HepG2 (cell line): ENCODE data around the gene SH3D19.

ENCODE experiments used
- ADNP ChIP-seq: sonication (generic); formaldehyde crosslinking; IDR thresholded peaks from 2 replicates; pipeline ENCODE4 v1.4.0; 2020; ENCODE audit warnings: missing genetic modification reagents
- CHD4 ChIP-seq: fragments of 200-600 bp; sonication (generic); IDR thresholded peaks from 2 replicates; pipeline ENCODE4 v1.7.0; 2017; ENCODE audit warnings: mild to moderate bottlenecking, low read length, borderline replicate concordance
- EP300 ChIP-seq, 3 experiments: sonication (generic) in 1 of 3; formaldehyde crosslinking in 1 of 3; IDR thresholded peaks; 2 replicates each; pipeline versions ENCODE4 v1.5.1 to v1.6.1; 2011 to 2020; ENCODE audit warnings: low read depth in 2 of 3, low read length in 2 of 3, borderline replicate concordance in 1 of 3, improper control_type of control experiment in 1 of 3, mild to moderate bottlenecking in 1 of 3, missing genetic modification reagents in 1 of 3, moderate library complexity in 1 of 3
- GABPA ChIP-seq, 2 experiments: IDR thresholded peaks; 2 replicates each; pipeline ENCODE4 v1.6.1; 2011 to 2016; ENCODE audit warnings: low read depth in 2 of 2, low read length in 1 of 2, missing biosample characterization in 1 of 2, missing genetic modification characterization in 1 of 2
- NCOA2 ChIP-seq: sonication (generic); formaldehyde crosslinking; IDR thresholded peaks from 2 replicates; pipeline ENCODE4 v1.8.0; 2022; ENCODE audit warnings: inconsistent platforms
- SOX5 ChIP-seq: IDR thresholded peaks from 2 replicates; pipeline ENCODE4 v1.6.1; 2016; ENCODE audit warnings: borderline replicate concordance
- TAF1 ChIP-seq: sonication (generic); formaldehyde crosslinking; IDR thresholded peaks from 2 replicates; pipeline ENCODE4 v1.4.0; 2020; ENCODE audit warnings: missing genetic modification reagents
- ZNF138 ChIP-seq: sonication (generic); formaldehyde crosslinking; IDR thresholded peaks from 2 replicates; pipeline ENCODE4 v1.5.0; 2020; ENCODE audit warnings: mild to moderate bottlenecking, low read depth, missing genetic modification reagents
- ZNF431 ChIP-seq: sonication (generic); formaldehyde crosslinking; IDR thresholded peaks from 2 replicates; pipeline ENCODE4 v1.9.0; 2022; ENCODE audit warnings: missing genetic modification reagents, low read depth, mild to moderate bottlenecking, borderline replicate concordance
- TF ChIP-seq, protein P1 (sequence below): sonication (generic); formaldehyde crosslinking; IDR thresholded peaks from 2 replicates; pipeline ENCODE4 v1.4.0; 2020; ENCODE audit warnings: missing genetic modification reagents, borderline replicate concordance
- TF ChIP-seq, protein P2 (sequence below): sonication (generic); formaldehyde crosslinking; IDR thresholded peaks from 2 replicates; pipeline ENCODE4 v1.5.0; 2020; ENCODE audit warnings: mild to moderate bottlenecking, missing genetic modification reagents, moderate library complexity
- TF ChIP-seq, protein P3 (sequence below): sonication (generic); formaldehyde crosslinking; IDR thresholded peaks from 2 replicates; pipeline ENCODE4 v1.8.0; 2022; ENCODE audit warnings: low read depth, missing genetic modification reagents

DNA sequence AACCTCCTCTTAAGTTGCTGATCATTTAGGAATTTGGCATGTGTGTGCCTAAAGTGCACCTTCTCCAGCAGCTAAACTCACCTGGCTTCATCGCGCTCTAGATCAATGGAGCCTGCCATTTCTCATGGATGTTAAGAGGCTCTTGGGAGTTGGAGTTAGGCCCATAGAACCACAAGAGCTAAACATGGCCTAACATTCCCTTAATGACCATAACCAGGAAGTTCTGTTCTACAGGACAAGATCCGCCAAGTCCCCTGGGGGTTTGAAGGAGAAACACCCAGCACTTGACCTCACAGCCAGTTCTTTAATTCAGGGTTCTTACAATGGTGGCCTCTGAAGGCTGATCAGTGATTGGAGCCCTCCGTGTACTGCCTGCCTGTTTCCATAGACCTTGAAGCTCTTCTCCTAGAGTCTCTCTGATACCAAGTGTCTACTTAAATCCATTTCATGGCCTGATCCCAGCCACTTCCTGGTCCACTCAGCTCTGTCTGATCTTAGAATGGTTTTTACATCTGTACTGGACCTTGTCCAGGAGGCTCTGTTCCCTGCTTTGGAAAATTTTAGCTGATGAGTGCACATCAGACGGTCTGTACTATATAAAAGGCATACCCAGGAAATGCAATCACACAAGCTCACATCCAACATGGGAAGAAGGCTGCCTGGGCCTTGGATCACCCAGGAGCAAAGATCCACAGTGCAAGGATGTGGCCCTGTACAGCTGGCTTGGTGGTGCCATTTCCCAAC is 180.9 kb downstream of the SH3D19 start:
- TF ChIP-seq EP300 (IDR thresholded peaks at IDR 0.05; ENCODE audit: low read depth in 2 of 2, low read length in 2 of 2) (no peak), EP300 (CRISPR knock-in tag; IDR thresholded peaks at IDR 0.05; ENCODE audit: borderline replicate concordance) (no peak), ADNP (CRISPR knock-in tag) (no peak), ZNF138 (CRISPR knock-in tag) (no peak), NCOA2 (CRISPR knock-in tag) (no peak), SOX5 (CRISPR knock-in tag) (no peak), ZNF431 (CRISPR knock-in tag) (no peak), TAF1 (CRISPR knock-in tag) (no peak), CHD4 (no peak), GABPA (IDR thresholded peaks at IDR 0.05; ENCODE audit: low read depth, low read length) (no peak), GABPA (CRISPR knock-in tag; IDR thresholded peaks at IDR 0.05; ENCODE audit: low read depth) (no peak)
- TF ChIP-seq, protein P1, sequence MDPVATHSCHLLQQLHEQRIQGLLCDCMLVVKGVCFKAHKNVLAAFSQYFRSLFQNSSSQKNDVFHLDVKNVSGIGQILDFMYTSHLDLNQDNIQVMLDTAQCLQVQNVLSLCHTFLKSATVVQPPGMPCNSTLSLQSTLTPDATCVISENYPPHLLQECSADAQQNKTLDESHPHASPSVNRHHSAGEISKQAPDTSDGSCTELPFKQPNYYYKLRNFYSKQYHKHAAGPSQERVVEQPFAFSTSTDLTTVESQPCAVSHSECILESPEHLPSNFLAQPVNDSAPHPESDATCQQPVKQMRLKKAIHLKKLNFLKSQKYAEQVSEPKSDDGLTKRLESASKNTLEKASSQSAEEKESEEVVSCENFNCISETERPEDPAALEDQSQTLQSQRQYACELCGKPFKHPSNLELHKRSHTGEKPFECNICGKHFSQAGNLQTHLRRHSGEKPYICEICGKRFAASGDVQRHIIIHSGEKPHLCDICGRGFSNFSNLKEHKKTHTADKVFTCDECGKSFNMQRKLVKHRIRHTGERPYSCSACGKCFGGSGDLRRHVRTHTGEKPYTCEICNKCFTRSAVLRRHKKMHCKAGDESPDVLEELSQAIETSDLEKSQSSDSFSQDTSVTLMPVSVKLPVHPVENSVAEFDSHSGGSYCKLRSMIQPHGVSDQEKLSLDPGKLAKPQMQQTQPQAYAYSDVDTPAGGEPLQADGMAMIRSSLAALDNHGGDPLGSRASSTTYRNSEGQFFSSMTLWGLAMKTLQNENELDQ (CRISPR knock-in tag) = no peak
- TF ChIP-seq, protein P2, sequence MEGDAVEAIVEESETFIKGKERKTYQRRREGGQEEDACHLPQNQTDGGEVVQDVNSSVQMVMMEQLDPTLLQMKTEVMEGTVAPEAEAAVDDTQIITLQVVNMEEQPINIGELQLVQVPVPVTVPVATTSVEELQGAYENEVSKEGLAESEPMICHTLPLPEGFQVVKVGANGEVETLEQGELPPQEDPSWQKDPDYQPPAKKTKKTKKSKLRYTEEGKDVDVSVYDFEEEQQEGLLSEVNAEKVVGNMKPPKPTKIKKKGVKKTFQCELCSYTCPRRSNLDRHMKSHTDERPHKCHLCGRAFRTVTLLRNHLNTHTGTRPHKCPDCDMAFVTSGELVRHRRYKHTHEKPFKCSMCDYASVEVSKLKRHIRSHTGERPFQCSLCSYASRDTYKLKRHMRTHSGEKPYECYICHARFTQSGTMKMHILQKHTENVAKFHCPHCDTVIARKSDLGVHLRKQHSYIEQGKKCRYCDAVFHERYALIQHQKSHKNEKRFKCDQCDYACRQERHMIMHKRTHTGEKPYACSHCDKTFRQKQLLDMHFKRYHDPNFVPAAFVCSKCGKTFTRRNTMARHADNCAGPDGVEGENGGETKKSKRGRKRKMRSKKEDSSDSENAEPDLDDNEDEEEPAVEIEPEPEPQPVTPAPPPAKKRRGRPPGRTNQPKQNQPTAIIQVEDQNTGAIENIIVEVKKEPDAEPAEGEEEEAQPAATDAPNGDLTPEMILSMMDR (CRISPR knock-in tag) = no peak
- TF ChIP-seq, protein P3, sequence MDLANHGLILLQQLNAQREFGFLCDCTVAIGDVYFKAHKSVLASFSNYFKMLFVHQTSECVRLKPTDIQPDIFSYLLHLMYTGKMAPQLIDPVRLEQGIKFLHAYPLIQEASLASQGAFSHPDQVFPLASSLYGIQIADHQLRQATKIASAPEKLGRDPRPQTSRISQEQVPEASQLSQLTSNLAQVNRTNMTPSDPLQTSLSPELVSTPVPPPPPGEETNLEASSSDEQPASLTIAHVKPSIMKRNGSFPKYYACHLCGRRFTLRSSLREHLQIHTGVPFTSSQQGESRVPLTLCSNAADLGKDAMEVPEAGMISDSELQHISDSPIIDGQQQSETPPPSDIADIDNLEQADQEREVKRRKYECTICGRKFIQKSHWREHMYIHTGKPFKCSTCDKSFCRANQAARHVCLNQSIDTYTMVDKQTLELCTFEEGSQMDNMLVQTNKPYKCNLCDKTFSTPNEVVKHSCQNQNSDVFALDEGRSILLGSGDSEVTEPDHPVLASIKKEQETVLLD (CRISPR knock-in tag) = no peak
